Small intestine (tissue), 7 donors: ENCODE results near the gene COX6A1. TPM values are rescaled to one million over a fixed set of nuclear protein-coding genes. Genes with fewer than 3 reads are reported as not detected.
A peak's percentile ranks its signal among the peaks of the same experiment; 100 is the strongest.
"Not testable (repeated sequence)": the region's sequence is repeated elsewhere in the genome, so short reads cannot be mapped to it uniquely, and the experiment has no call there.

ENCODE experiments used
- DNase-seq, 2 donors: peaks; one replicate each; pipeline versions ENCODE4 v3.0.0 to v3.0.0-alpha.2; 2013
- FAIRE-seq: peaks from 2 replicates; lab custom pipeline; 2012; peaks lifted over from hg19 to GRCh38; lab: Jason Lieb, UNC
- H3K27ac ChIP-seq, 3 donors: one replicate each; pipeline ENCODE4 v1.5.1; 2013; ENCODE audit warnings: low read length in 2 of 3, mild to moderate bottlenecking in 2 of 3, control low read depth in 1 of 3, inconsistent platforms in 1 of 3, low read depth in 1 of 3, moderate library complexity in 1 of 3
- H3K27me3 ChIP-seq, 3 donors: one replicate each; pipeline ENCODE4 v1.6.1; 2013; ENCODE audit warnings: low read length in 3 of 3, inconsistent platforms in 1 of 3; ENCODE audit not compliant: control insufficient read depth in 3 of 3, insufficient read depth in 3 of 3
- H3K36me3 ChIP-seq, 3 donors: one replicate each; pipeline ENCODE4 v1.6.1; 2013; ENCODE audit warnings: low read length in 3 of 3, inconsistent platforms in 1 of 3, low read depth in 1 of 3, mild to moderate bottlenecking in 1 of 3, moderate library complexity in 1 of 3; ENCODE audit not compliant: control insufficient read depth in 3 of 3, insufficient read depth in 2 of 3
- H3K4me1 ChIP-seq, 3 donors: one replicate each; pipeline ENCODE4 v1.6.1; 2013; ENCODE audit warnings: low read length in 2 of 3, inconsistent platforms in 1 of 3, low read depth in 1 of 3, mild to moderate bottlenecking in 1 of 3, moderate library complexity in 1 of 3; ENCODE audit not compliant: control insufficient read depth in 3 of 3, insufficient read depth in 2 of 3
- H3K4me3 ChIP-seq, 3 donors: one replicate each; pipeline ENCODE4 v1.5.1; 2013; ENCODE audit warnings: low read length in 3 of 3, control low read depth in 1 of 3, inconsistent platforms in 1 of 3, low read depth in 1 of 3, mild to moderate bottlenecking in 1 of 3, moderate library complexity in 1 of 3
- H3K9me3 ChIP-seq, 2 donors: one replicate each; pipeline ENCODE4 v1.6.1; 2013; ENCODE audit warnings: low read depth in 1 of 2, low read length in 1 of 2; ENCODE audit not compliant: control insufficient read depth in 2 of 2, insufficient read depth in 1 of 2
- WGBS, 3 donors: extraction: QIAGEN DNeasy Blood & Tissue Kit; methylation state at CpG; one replicate each; pipeline ENCODE4 v1.1.7; 2013; 5-methylcytosine and 5-hydroxymethylcytosine counted together
- polyA plus RNA-seq, 4 donors: library from polyadenylated mRNA; stranded (reverse) in 3 of 4; unstranded in 1 of 4; fragments of 200-250 nt in 3 of 4; fragments of 120-200 nt in 1 of 4; gene quantifications; one replicate each; pipeline versions ENCODE4 v1.2.1 to v1.2.3, GENCODE V29; 2013
- donor health status: healthy with polysubstance abuse.
- donor health status: control.
- donor health status: control.
- donor health status: Bipolar disorder and iron deficiency.
- donor health status: healthy.

Gene COX6A1
- polyA plus RNA-seq, 4 donors: 389 to 1,784 (median 1,396) TPM

- DNase-seq (peak in 1 of 2 donors; percentile 48), FAIRE-seq (no peak)
- no peak overlapping the region for H3K27ac ChIP-seq
- H3K27me3 ChIP-seq: peaks cover 0 to 3% (median 0%) of the 10 kb centered on the region in 3 donors
- H3K9me3 ChIP-seq: peaks cover 0 to 3% of the 10 kb centered on the region in 2 donors
- WGBS, 3 donors: 26 to 49% (median 45%) methylated on average over 7 of the region's 7 CpGs
- no peaks in the 10 kb centered on the region for H3K36me3 ChIP-seq
- H3K4me1 ChIP-seq: peaks cover 0 to 10% (median 0%) of the 10 kb centered on the region in 3 donors
- no peak overlapping the region for H3K4me3 ChIP-seq
Measured at GRCh38 chr12:120429368-120429767, 8.5 kb upstream of the COX6A1 start.

GRCh38 chr12:120432772-120433525 is 5.0 kb upstream of the COX6A1 start:
- FAIRE-seq (no peak), DNase-seq (no peak)
- no peak overlapping the region for H3K27ac ChIP-seq
- peaks cover 0 to 14% (median 0%) of the 10 kb centered on the region in 3 donors for H3K4me1 ChIP-seq
- no peaks in the 10 kb centered on the region for H3K36me3 ChIP-seq
- H3K27me3 ChIP-seq: peaks cover 0 to 3% (median 0%) of the 10 kb centered on the region in 3 donors
- no peak overlapping the region for H3K4me3 ChIP-seq
- 64 to 76% (median 65%) methylated on average over 10 of the region's 10 CpGs for WGBS, 3 donors
- H3K9me3 ChIP-seq: peaks cover 0 to 3% of the 10 kb centered on the region in 2 donors

GRCh38 chr12:120438495-120439198 is 734 bp downstream of the COX6A1 start:
- Histone ChIP-seq H3K27ac (peak overlapping the region; percentile 82 to 90 (median 87)), H3K4me3 (peak overlapping the region; percentile 58 to 94 (median 75)), H3K36me3 (peaks cover 0 to 24% (median 11%) of the 10 kb centered on the region in 3 donors), H3K27me3 (no peaks in the 10 kb centered on the region), H3K4me1 (peaks cover 2 to 14% (median 7%) of the 10 kb centered on the region in 3 donors), H3K9me3 (no peaks in the 10 kb centered on the region)
- FAIRE-seq (no peak), DNase-seq (peak in 1 of 2 donors; percentile 45)
- 14 to 28% (median 16%) methylated on average over 17 of the region's 17 CpGs for WGBS, 3 donors

GRCh38 chr12:120439646-120440247 is 1.8 kb downstream of the COX6A1 start:
- no peak for FAIRE-seq
- H3K27me3 ChIP-seq: no peaks in the 10 kb centered on the region
- DNase-seq: peak; percentile 63 to 83
- peaks cover 0 to 24% (median 14%) of the 10 kb centered on the region in 3 donors for H3K36me3 ChIP-seq
- H3K27ac ChIP-seq: no peak overlapping the region
- H3K4me1 ChIP-seq: peaks cover 2 to 14% (median 7%) of the 10 kb centered on the region in 3 donors
- peak overlapping the region in 1 of 3 donors; percentile 75 for H3K4me3 ChIP-seq
- WGBS, 3 donors: 10 to 14% (median 13%) methylated on average over 6 of the region's 6 CpGs
- no peaks in the 10 kb centered on the region for H3K9me3 ChIP-seq

- H3K4me1 ChIP-seq: peaks cover 2 to 18% (median 3%) of the 10 kb centered on the region in 3 donors
- no peak overlapping the region for H3K27ac ChIP-seq
- no peak overlapping the region for H3K4me3 ChIP-seq
- no peaks in the 10 kb centered on the region for H3K9me3 ChIP-seq
- peaks cover 0 to 39% (median 14%) of the 10 kb centered on the region in 3 donors for H3K36me3 ChIP-seq
- WGBS, 3 donors: 67 to 83% (median 76%) methylated on average over 2 of the region's 2 CpGs
- DNase-seq (no peak), FAIRE-seq (no peak)
- H3K27me3 ChIP-seq: no peaks in the 10 kb centered on the region
Measured at GRCh38 chr12:120444676-120445075, 6.8 kb downstream of the COX6A1 start.

GRCh38 chr12:120445911-120446843 is 8.3 kb downstream of the COX6A1 start, which contains the start of the genes GATC and TRIAP1:
GATC (plus strand) TSS chr12:120446444; CDS start chr12:120446481, 37 bp downstream.
TRIAP1 (minus strand) TSS chr12:120446384; CDS start chr12:120446372, 12 bp downstream.
- Histone ChIP-seq H3K27ac (peak within 1 kb of the TSS; percentile 85 to 95 (median 86)), H3K4me1 (peaks cover 0 to 15% (median 3%) of the 10 kb centered on the region in 3 donors), H3K36me3 (peaks cover 0 to 42% (median 14%) of the 10 kb centered on the region in 3 donors), H3K27me3 (no peaks in the 10 kb centered on the region), H3K4me3 (peak within 1 kb of the TSS; percentile 72 to 90 (median 75)), H3K9me3 (no peaks in the 10 kb centered on the region)
- DNase-seq (peak; percentile 81 to 97), FAIRE-seq (no peak)
- 0 to 1% (median 0%) methylated on average over 56 to 73 of the region's 73 CpGs for WGBS, 3 donors

GRCh38 chr12:120446844-120447178 is 8.9 kb downstream of the COX6A1 start:
- H3K9me3 ChIP-seq, FAIRE-seq, H3K27me3 ChIP-seq, DNase-seq: not testable (repeated sequence)
- H3K27ac ChIP-seq: peak overlapping the region; percentile 85 to 95 (median 86)
- H3K36me3 ChIP-seq: peaks cover 0 to 42% (median 14%) of the 10 kb centered on the region in 3 donors
- H3K4me3 ChIP-seq: peak overlapping the region; percentile 72 to 90 (median 75)
- WGBS, 3 donors: 2 to 7% (median 5%) methylated on average over 17 of the region's 17 CpGs
- H3K4me1 ChIP-seq: peaks cover 0 to 15% (median 3%) of the 10 kb centered on the region in 3 donors
